Measurements from ENCODE around the gene ZFX. TPM values are rescaled to one million over a fixed set of nuclear protein-coding genes. Genes with fewer than 3 reads are reported as not detected.

Gene ZFX
- total and polyA plus RNA-seq, 10 of the 15 experiments (the other 5 are each of a cell fraction or from before 2014, with no cell fraction given) = 6.8 to 40.9 (median 24.6) TPM

DNA sequence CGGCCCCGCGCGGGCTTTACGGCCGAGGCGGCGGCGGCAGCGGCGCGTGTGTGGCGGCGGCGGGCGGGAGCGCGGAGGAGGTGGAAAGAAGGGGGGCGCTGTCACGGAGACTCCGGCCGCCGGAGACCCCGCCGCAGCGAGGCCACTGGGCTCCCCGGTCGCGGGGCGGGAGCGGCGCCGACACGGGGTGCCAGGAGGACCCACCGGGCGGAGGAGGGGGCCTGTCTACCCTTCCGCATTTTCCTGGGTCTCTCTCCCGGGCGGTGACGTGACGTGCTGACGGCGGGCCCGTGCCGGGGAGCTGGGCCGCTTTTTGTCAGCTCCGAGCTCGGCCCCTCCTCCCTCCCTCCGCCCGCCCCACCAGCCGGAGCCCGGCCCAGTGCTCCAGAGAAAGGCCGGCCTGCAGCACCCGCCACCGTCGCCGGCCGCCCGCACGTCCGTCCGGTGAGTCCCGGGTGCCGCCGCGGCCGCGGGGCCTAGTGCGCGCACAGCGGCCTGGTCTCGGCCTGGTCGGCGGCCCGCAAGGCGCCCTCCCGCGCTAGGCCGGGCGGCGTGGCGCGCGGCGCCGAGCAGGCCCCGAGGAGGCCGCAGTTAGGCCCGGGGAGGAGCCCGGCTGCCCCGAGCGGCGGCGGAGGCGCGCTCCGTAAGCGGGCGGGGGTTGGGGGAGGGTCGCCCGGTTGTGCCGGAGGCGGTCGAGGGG, at the start of gene ZFX (continued):
- TF ChIP-seq, protein P1, sequence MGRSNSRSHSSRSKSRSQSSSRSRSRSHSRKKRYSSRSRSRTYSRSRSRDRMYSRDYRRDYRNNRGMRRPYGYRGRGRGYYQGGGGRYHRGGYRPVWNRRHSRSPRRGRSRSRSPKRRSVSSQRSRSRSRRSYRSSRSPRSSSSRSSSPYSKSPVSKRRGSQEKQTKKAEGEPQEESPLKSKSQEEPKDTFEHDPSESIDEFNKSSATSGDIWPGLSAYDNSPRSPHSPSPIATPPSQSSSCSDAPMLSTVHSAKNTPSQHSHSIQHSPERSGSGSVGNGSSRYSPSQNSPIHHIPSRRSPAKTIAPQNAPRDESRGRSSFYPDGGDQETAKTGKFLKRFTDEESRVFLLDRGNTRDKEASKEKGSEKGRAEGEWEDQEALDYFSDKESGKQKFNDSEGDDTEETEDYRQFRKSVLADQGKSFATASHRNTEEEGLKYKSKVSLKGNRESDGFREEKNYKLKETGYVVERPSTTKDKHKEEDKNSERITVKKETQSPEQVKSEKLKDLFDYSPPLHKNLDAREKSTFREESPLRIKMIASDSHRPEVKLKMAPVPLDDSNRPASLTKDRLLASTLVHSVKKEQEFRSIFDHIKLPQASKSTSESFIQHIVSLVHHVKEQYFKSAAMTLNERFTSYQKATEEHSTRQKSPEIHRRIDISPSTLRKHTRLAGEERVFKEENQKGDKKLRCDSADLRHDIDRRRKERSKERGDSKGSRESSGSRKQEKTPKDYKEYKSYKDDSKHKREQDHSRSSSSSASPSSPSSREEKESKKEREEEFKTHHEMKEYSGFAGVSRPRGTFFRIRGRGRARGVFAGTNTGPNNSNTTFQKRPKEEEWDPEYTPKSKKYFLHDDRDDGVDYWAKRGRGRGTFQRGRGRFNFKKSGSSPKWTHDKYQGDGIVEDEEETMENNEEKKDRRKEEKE (IDR thresholded peaks at IDR 0.05) = no peak
- no peak for TF ChIP-seq RAD21 (IDR thresholded peaks at IDR 0.05; ENCODE audit: insufficient read depth, low read depth, low read length)
- no peak for TF ChIP-seq PML (IDR thresholded peaks at IDR 0.05; ENCODE audit: low read length)
- no peak for TF ChIP-seq HCFC1 (IDR thresholded peaks at IDR 0.05; ENCODE audit: low read length)
- no peak for TF ChIP-seq SIN3A (IDR thresholded peaks at IDR 0.05; ENCODE audit: low read depth, low read length)
- no peak for TF ChIP-seq JUND (IDR thresholded peaks at IDR 0.05; ENCODE audit: low read depth, low read length)
- TF ChIP-seq SP1 (IDR thresholded peaks at IDR 0.05; ENCODE audit: low read depth, low read length) = no peak
- TF ChIP-seq, protein P2, sequence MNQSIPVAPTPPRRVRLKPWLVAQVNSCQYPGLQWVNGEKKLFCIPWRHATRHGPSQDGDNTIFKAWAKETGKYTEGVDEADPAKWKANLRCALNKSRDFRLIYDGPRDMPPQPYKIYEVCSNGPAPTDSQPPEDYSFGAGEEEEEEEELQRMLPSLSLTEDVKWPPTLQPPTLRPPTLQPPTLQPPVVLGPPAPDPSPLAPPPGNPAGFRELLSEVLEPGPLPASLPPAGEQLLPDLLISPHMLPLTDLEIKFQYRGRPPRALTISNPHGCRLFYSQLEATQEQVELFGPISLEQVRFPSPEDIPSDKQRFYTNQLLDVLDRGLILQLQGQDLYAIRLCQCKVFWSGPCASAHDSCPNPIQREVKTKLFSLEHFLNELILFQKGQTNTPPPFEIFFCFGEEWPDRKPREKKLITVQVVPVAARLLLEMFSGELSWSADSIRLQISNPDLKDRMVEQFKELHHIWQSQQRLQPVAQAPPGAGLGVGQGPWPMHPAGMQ (IDR thresholded peaks at IDR 0.05; ENCODE audit: borderline replicate concordance) = no peak
- TF ChIP-seq, protein P3, sequence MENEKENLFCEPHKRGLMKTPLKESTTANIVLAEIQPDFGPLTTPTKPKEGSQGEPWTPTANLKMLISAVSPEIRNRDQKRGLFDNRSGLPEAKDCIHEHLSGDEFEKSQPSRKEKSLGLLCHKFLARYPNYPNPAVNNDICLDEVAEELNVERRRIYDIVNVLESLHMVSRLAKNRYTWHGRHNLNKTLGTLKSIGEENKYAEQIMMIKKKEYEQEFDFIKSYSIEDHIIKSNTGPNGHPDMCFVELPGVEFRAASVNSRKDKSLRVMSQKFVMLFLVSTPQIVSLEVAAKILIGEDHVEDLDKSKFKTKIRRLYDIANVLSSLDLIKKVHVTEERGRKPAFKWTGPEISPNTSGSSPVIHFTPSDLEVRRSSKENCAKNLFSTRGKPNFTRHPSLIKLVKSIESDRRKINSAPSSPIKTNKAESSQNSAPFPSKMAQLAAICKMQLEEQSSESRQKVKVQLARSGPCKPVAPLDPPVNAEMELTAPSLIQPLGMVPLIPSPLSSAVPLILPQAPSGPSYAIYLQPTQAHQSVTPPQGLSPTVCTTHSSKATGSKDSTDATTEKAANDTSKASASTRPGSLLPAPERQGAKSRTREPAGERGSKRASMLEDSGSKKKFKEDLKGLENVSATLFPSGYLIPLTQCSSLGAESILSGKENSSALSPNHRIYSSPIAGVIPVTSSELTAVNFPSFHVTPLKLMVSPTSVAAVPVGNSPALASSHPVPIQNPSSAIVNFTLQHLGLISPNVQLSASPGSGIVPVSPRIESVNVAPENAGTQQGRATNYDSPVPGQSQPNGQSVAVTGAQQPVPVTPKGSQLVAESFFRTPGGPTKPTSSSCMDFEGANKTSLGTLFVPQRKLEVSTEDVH (IDR thresholded peaks at IDR 0.05; ENCODE audit: low read depth, partially characterized antibody) = no peak
- no peak for TF ChIP-seq SIX5 (IDR thresholded peaks at IDR 0.05; ENCODE audit: low read depth, low read length, severe bottlenecking)
- TF ChIP-seq, protein P4, sequence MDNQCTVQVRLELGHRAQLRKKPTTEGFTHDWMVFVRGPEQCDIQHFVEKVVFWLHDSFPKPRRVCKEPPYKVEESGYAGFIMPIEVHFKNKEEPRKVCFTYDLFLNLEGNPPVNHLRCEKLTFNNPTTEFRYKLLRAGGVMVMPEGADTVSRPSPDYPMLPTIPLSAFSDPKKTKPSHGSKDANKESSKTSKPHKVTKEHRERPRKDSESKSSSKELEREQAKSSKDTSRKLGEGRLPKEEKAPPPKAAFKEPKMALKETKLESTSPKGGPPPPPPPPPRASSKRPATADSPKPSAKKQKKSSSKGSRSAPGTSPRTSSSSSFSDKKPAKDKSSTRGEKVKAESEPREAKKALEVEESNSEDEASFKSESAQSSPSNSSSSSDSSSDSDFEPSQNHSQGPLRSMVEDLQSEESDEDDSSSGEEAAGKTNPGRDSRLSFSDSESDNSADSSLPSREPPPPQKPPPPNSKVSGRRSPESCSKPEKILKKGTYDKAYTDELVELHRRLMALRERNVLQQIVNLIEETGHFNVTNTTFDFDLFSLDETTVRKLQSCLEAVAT (IDR thresholded peaks at IDR 0.05) = no peak
- peak; percentile 70 for TF ChIP-seq POLR2A (IDR thresholded peaks at IDR 0.05; ENCODE audit: low read depth, low read length)
- TF ChIP-seq MXI1 (IDR thresholded peaks at IDR 0.05; ENCODE audit: low read depth, low read length) = no peak
- TF ChIP-seq EED (IDR thresholded peaks at IDR 0.05; ENCODE audit: low read depth) = no peak
- TF ChIP-seq ZNF207 (IDR thresholded peaks at IDR 0.05; ENCODE audit: borderline replicate concordance) = no peak
- TF ChIP-seq BCL11A (IDR thresholded peaks at IDR 0.05; ENCODE audit: low read depth, low read length) = no peak
- TF ChIP-seq, protein P5, sequence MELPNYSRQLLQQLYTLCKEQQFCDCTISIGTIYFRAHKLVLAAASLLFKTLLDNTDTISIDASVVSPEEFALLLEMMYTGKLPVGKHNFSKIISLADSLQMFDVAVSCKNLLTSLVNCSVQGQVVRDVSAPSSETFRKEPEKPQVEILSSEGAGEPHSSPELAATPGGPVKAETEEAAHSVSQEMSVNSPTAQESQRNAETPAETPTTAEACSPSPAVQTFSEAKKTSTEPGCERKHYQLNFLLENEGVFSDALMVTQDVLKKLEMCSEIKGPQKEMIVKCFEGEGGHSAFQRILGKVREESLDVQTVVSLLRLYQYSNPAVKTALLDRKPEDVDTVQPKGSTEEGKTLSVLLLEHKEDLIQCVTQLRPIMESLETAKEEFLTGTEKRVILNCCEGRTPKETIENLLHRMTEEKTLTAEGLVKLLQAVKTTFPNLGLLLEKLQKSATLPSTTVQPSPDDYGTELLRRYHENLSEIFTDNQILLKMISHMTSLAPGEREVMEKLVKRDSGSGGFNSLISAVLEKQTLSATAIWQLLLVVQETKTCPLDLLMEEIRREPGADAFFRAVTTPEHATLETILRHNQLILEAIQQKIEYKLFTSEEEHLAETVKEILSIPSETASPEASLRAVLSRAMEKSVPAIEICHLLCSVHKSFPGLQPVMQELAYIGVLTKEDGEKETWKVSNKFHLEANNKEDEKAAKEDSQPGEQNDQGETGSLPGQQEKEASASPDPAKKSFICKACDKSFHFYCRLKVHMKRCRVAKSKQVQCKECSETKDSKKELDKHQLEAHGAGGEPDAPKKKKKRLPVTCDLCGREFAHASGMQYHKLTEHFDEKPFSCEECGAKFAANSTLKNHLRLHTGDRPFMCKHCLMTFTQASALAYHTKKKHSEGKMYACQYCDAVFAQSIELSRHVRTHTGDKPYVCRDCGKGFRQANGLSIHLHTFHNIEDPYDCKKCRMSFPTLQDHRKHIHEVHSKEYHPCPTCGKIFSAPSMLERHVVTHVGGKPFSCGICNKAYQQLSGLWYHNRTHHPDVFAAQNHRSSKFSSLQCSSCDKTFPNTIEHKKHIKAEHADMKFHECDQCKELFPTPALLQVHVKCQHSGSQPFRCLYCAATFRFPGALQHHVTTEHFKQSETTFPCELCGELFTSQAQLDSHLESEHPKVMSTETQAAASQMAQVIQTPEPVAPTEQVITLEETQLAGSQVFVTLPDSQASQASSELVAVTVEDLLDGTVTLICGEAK (IDR thresholded peaks at IDR 0.05; ENCODE audit: borderline replicate concordance) = no peak
- TF ChIP-seq PAX5 (IDR thresholded peaks at IDR 0.05; ENCODE audit: borderline replicate concordance, low read depth, low read length) = no peak
